B cell (primary cell): ENCODE data around the gene HOPX. TPM values are rescaled to one million over a fixed set of nuclear protein-coding genes. Genes with fewer than 3 reads are reported as not detected.

Experiments
- ATAC-seq: fragments of 200-7000 bp; cut with Tn5 transposase; one replicate; pipeline ENCODE4 v1.10.0; 2021; ENCODE audit warnings: low read depth, mild to moderate bottlenecking, moderate number of reproducible peaks, moderate library complexity
- CTCF ChIA-PET: fragments of 350-600 bp; sonication (Branson Sonifier 250); formaldehyde crosslinking; loops from one replicate; lab custom pipeline; 2021; ENCODE audit warnings: antibody characterized with exemption, inconsistent platforms; lab: Charles Lee
- POLR2A ChIA-PET: fragments of 350-600 bp; sonication (Branson Sonifier 250); formaldehyde crosslinking; loops from one replicate; lab custom pipeline; 2021; ENCODE audit warnings: antibody characterized with exemption; lab: Charles Lee
- DNase-seq: peaks from one replicate; pipeline ENCODE4 v3.0.0; 2013
- H2AFZ ChIP-seq: 2 replicates; pipeline ENCODE4 v1.6.1; 2012; ENCODE audit warnings: mild to moderate bottlenecking, low read depth, low read length; ENCODE audit not compliant: insufficient read depth, poor library complexity, severe bottlenecking
- H3K27ac ChIP-seq, 2 donors: 1 replicate in 1 of 2; 2 replicates in 1 of 2; pipeline ENCODE4 v1.5.1; 2012 to 2013; ENCODE audit warnings: low read length in 2 of 2, mild to moderate bottlenecking in 2 of 2, moderate library complexity in 1 of 2
- H3K27me3 ChIP-seq, 4 experiments: fragments of 200-600 bp in 1 of 4; sonication (generic) in 1 of 4; replicated peaks in 1 of 4; 1 replicate in 2 of 4; 2 replicates in 2 of 4; pipeline versions ENCODE4 v1.6.1 to v1.7.0; 2013 to 2016; ENCODE audit warnings: low read length in 3 of 4, mild to moderate bottlenecking in 2 of 4, mixed read lengths in 1 of 4, moderate library complexity in 1 of 4; ENCODE audit not compliant: insufficient read depth in 4 of 4, control insufficient read depth in 3 of 4; ENCODE audit errors: control extremely low read depth in 1 of 4
- H3K36me3 ChIP-seq, 2 experiments: replicated peaks in 1 of 2; 1 replicate in 1 of 2; 2 replicates in 1 of 2; pipeline versions ENCODE4 v1.6.1 to v1.7.1; 2013; ENCODE audit warnings: low read length in 1 of 2; ENCODE audit not compliant: insufficient read depth in 2 of 2, control insufficient read depth in 1 of 2; ENCODE audit errors: control extremely low read depth in 1 of 2, extremely low read depth in 1 of 2
- H3K4me1 ChIP-seq, 2 donors: fragments of 200-600 bp in 1 of 2; sonication (generic) in 1 of 2; 1 replicate in 1 of 2; 2 replicates in 1 of 2; pipeline versions ENCODE4 v1.5.1 to v1.6.1; 2013 to 2017; ENCODE audit warnings: low read length in 2 of 2; ENCODE audit not compliant: control insufficient read depth in 2 of 2, insufficient read depth in 2 of 2
- H3K4me2 ChIP-seq: replicated peaks from 2 replicates; pipeline ENCODE3; 2012; ENCODE audit warnings: mild to moderate bottlenecking, low read depth, low read length; ENCODE audit not compliant: poor library complexity, severe bottlenecking
- H3K4me3 ChIP-seq, 5 experiments: fragments of 200-600 bp in 1 of 5; sonication (generic) in 1 of 5; 1 replicate in 3 of 5; 2 replicates in 2 of 5; pipeline versions ENCODE4 v1.5.1 to v1.7.0; 2011 to 2016; ENCODE audit warnings: low read length in 4 of 5, mild to moderate bottlenecking in 4 of 5, low read depth in 2 of 5, control low read depth in 1 of 5, moderate library complexity in 1 of 5; ENCODE audit not compliant: insufficient read depth in 1 of 5; ENCODE audit errors: control extremely low read depth in 1 of 5, extremely low read depth in 1 of 5
- H3K79me2 ChIP-seq: fragments of 200-600 bp; sonication (generic); one replicate; pipeline ENCODE4 v1.6.0; 2016; ENCODE audit warnings: low read length; ENCODE audit not compliant: control insufficient read depth, insufficient read depth
- H3K9ac ChIP-seq: fragments of 200-600 bp; sonication (generic); 2 replicates; pipeline ENCODE4 v1.6.1; 2017; ENCODE audit warnings: mild to moderate bottlenecking, low read length, moderate library complexity
- H3K9me3 ChIP-seq, 3 donors: one replicate each; pipeline versions ENCODE4 v1.6.1 to v1.7.1; 2013; ENCODE audit warnings: low read length in 2 of 3; ENCODE audit not compliant: control insufficient read depth in 2 of 3, insufficient read depth in 1 of 3; ENCODE audit errors: control extremely low read depth in 1 of 3
- H4K20me1 ChIP-seq: 2 replicates; pipeline ENCODE4 v1.6.0; 2012; ENCODE audit warnings: mild to moderate bottlenecking, low read length; ENCODE audit not compliant: insufficient read depth, control insufficient read depth, poor library complexity, severe bottlenecking
- H3K27ac Mint-ChIP-seq: one replicate; pipeline ENCODE4 v1.8.0; 2021; ENCODE audit warnings: mixed read lengths
- H3K27me3 Mint-ChIP-seq: one replicate; pipeline ENCODE4 v1.8.0; 2021; ENCODE audit warnings: mixed read lengths
- H3K4me1 Mint-ChIP-seq: one replicate; pipeline ENCODE4 v1.8.0; 2021; ENCODE audit warnings: mixed read lengths
- H3K4me3 Mint-ChIP-seq: one replicate; pipeline ENCODE4 v1.8.0; 2021; ENCODE audit warnings: mixed read lengths
- H3K9me3 Mint-ChIP-seq: one replicate; pipeline ENCODE4 v1.8.0; 2022; ENCODE audit warnings: mixed read lengths; ENCODE audit not compliant: insufficient read depth
- CTCF ChIP-seq: fragments of 200-600 bp; IDR thresholded peaks from one replicate; pipeline ENCODE4 v1.8.0; 2022; ENCODE audit warnings: antibody characterized with exemption, mild to moderate bottlenecking
- EZH2 ChIP-seq: IDR thresholded peaks from 2 replicates; pipeline ENCODE4 v1.6.1; 2012; ENCODE audit warnings: borderline replicate concordance, low read depth, mild to moderate bottlenecking, moderate library complexity, low read length; ENCODE audit not compliant: insufficient read depth, poor library complexity, severe bottlenecking
- WGBS: methylation state at CpG from one replicate; pipeline ENCODE4 v1.1.5; 2013; ENCODE audit warnings: missing lambda C conversion rate; ENCODE audit not compliant: insufficient coverage; 5-methylcytosine and 5-hydroxymethylcytosine counted together
- intact Hi-C: fragments of 100-400 bp; cut with micrococcal nuclease; formaldehyde crosslinking; loops from one replicate; pipeline ENCODE4 v1.10.0; 2022
- polyA plus RNA-seq: library from polyadenylated mRNA; depleted of rRNA; stranded (reverse); fragments of >200 nt; gene quantifications from 2 replicates; pipeline ENCODE4 v1.2.3, GENCODE V29; 2012
- total RNA-seq, 2 donors: library from RNA; stranded (reverse); fragments of 120-200 nt in 1 of 2; gene quantifications; 1 replicate in 1 of 2; 2 replicates in 1 of 2; pipeline versions ENCODE4 v1.2.3 to v1.2.4, GENCODE V29; 2013 to 2022

The HOPX gene
- total and polyA plus RNA-seq, 2 donors (not counting 1 experiment from before 2014, with no cell fraction given) = 7.4 to 29.2 TPM

- no peak for DNase-seq
- Mint-ChIP-seq H3K27ac (no peak overlapping the region), H3K4me1 (no peaks in the 10 kb centered on the region), H3K9me3 (peaks cover 2% of the 10 kb centered on the region), H3K27me3 (peaks cover 11% of the 10 kb centered on the region), H3K4me3 (no peak overlapping the region)
- no peak overlapping the region for H3K27ac ChIP-seq
- no peaks in the 10 kb centered on the region for H3K27me3 ChIP-seq
- ChIA-PET CTCF (no interaction called here), POLR2A (no interaction called here)
- no peak overlapping the region for H3K9ac ChIP-seq
- intact Hi-C loops = no loop called here
- H3K4me3 ChIP-seq = no peak overlapping the region
- no peaks in the 10 kb centered on the region for H3K79me2 ChIP-seq
- peaks cover 0 to under 1% (median 0%) of the 10 kb centered on the region in 3 donors for H3K9me3 ChIP-seq
- ATAC-seq = no peak
- no peak overlapping the region for H2AFZ ChIP-seq
- TF ChIP-seq EZH2 (no peak), CTCF (no peak)
- H3K4me2 ChIP-seq = no peak overlapping the region
- H3K4me1 ChIP-seq = no peaks in the 10 kb centered on the region
- no peaks in the 10 kb centered on the region for H4K20me1 ChIP-seq
- WGBS = 100% methylated on average over 1 of the region's 3 CpGs
- no peaks in the 10 kb centered on the region for H3K36me3 ChIP-seq
Observed at GRCh38 chr4:56603297-56603696, 77.8 kb downstream of the HOPX start.

Other genes with a start within 250 kb of the HOPX start
- gene PPAT, start 245.7 kb downstream of the HOPX start, total RNA-seq = 6.7 and 9.2 TPM in 2 replicates
- 3.2 and 5.3 TPM in 2 replicates for gene PPAT, start 245.7 kb downstream of the HOPX start, polyA plus RNA-seq
- gene PAICS, start 245.0 kb downstream of the HOPX start, total RNA-seq = 23.7 and 29.5 TPM in 2 replicates
- 11.0 and 13.4 TPM in 2 replicates for gene PAICS, start 245.0 kb downstream of the HOPX start, polyA plus RNA-seq
- 111 and 114 TPM in 2 replicates for gene SRP72, start 213.7 kb downstream of the HOPX start, total RNA-seq
- gene SRP72, start 213.7 kb downstream of the HOPX start, polyA plus RNA-seq = 51.9 and 76.7 TPM in 2 replicates
- gene ARL9, start 175.5 kb downstream of the HOPX start, total RNA-seq = 0.17 and 0.27 TPM in 2 replicates
- gene ARL9, start 175.5 kb downstream of the HOPX start, polyA plus RNA-seq = not detected in 2 replicates
- 0.63 and 0.94 TPM in 2 replicates for gene SPINK2, start 140.4 kb upstream of the HOPX start, total RNA-seq
- gene SPINK2, start 140.4 kb upstream of the HOPX start, polyA plus RNA-seq = 1.7 and 4.9 TPM in 2 replicates
- 59.4 and 61.1 TPM in 2 replicates for gene REST, start 226.6 kb upstream of the HOPX start, total RNA-seq
- gene REST, start 226.6 kb upstream of the HOPX start, polyA plus RNA-seq = 6.2 and 10.7 TPM in 2 replicates